Colonic mucosa (tissue), 4 donors: ENCODE measurements around the gene MTSS2. TPM values are rescaled to one million over a fixed set of nuclear protein-coding genes. Genes with fewer than 3 reads are reported as not detected.
A peak's percentile ranks its signal among the peaks of the same experiment; 100 is the strongest.

Source experiments
- DNase-seq: peaks from one replicate; pipeline ENCODE4 v3.0.0-alpha.2; 2020
- H3K27ac ChIP-seq: fragments of 200-600 bp; one replicate; pipeline ENCODE4 v1.8.0; 2021
- H3K27me3 ChIP-seq: fragments of 200-600 bp; one replicate; pipeline ENCODE4 v1.8.0; 2021
- H3K36me3 ChIP-seq: fragments of 200-600 bp; one replicate; pipeline ENCODE4 v1.8.0; 2021
- H3K4me1 ChIP-seq: fragments of 200-600 bp; one replicate; pipeline ENCODE4 v1.8.0; 2021; ENCODE audit warnings: mild to moderate bottlenecking
- H3K4me3 ChIP-seq: fragments of 200-600 bp; one replicate; pipeline ENCODE4 v1.8.0; 2021
- H3K9ac ChIP-seq, 2 donors: one replicate each; pipeline ENCODE4 v1.7.0; 2013; ENCODE audit warnings: control low read depth in 2 of 2, low read depth in 2 of 2, low read length in 2 of 2
- H3K9me3 ChIP-seq: fragments of 200-600 bp; one replicate; pipeline ENCODE4 v1.8.0; 2021
- intact Hi-C: fragments of 100-400 bp; cut with DNase I; formaldehyde crosslinking; loops from one replicate; pipeline ENCODE4 v1.14.1; 2022
- total RNA-seq, 2 donors: library from RNA; stranded (reverse); fragmentation: NEBNext Ultra II Directional in 1 of 2; extraction: Animal tissue kit (Norgen Biotek cat#: 25700) in 1 of 2; gene quantifications; one replicate each; pipeline ENCODE4 v1.2.1, GENCODE V29; 2021
- TF ChIP-seq, protein P1 (sequence below): fragments of 200-600 bp; IDR thresholded peaks from one replicate; pipeline ENCODE4 v1.8.0; 2022; ENCODE audit warnings: antibody characterized with exemption, mild to moderate bottlenecking
- donor health status: healthy.
- donor health status: DM: no; HTN: no; CAD: no.
- donor health status: DM: no; HTN: no; CAD: no.

MTSS2 gene
- total RNA-seq, 2 donors from 2014 or later: 15.5 to 25.3 TPM

DNA sequence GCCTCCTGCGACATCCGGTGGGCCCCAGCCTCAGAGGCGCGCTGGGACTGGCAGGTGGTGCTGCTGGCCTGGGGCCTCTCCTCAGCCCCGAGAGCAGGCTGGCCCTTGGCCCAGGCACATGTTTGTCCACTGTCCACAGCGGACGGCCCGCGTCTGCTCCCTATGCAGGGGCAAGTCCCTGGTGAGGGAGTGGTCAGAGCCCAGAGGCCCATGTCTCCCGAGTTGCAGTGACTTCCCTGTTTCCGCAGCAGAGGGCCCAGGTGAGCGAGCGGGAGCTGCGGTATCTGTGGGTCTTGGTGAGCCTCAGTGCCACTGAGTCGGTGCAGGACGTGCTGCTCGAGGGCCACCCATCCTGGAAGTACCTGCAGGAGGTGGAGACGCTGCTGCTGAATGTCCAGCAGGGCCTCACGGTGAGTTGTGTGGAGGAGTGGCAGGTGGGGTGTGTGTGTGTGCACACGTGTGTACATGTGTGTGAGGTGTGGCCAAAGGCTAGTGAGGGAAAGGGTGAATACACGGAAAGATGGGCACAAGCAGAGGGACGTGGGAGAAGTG lies 29.1 kb downstream of the MTSS2 start:
- Histone ChIP-seq H3K27me3 (no peaks in the 10 kb centered on the region), H3K27ac (no peak overlapping the region), H3K4me3 (no peak overlapping the region), H3K4me1 (peaks cover 3% of the 10 kb centered on the region), H3K9me3 (no peaks in the 10 kb centered on the region), H3K9ac (no peak overlapping the region), H3K36me3 (no peaks in the 10 kb centered on the region)
- TF ChIP-seq, protein P1, sequence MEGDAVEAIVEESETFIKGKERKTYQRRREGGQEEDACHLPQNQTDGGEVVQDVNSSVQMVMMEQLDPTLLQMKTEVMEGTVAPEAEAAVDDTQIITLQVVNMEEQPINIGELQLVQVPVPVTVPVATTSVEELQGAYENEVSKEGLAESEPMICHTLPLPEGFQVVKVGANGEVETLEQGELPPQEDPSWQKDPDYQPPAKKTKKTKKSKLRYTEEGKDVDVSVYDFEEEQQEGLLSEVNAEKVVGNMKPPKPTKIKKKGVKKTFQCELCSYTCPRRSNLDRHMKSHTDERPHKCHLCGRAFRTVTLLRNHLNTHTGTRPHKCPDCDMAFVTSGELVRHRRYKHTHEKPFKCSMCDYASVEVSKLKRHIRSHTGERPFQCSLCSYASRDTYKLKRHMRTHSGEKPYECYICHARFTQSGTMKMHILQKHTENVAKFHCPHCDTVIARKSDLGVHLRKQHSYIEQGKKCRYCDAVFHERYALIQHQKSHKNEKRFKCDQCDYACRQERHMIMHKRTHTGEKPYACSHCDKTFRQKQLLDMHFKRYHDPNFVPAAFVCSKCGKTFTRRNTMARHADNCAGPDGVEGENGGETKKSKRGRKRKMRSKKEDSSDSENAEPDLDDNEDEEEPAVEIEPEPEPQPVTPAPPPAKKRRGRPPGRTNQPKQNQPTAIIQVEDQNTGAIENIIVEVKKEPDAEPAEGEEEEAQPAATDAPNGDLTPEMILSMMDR: no peak
- intact Hi-C loops: no loop called here
- no peak for DNase-seq

DNA sequence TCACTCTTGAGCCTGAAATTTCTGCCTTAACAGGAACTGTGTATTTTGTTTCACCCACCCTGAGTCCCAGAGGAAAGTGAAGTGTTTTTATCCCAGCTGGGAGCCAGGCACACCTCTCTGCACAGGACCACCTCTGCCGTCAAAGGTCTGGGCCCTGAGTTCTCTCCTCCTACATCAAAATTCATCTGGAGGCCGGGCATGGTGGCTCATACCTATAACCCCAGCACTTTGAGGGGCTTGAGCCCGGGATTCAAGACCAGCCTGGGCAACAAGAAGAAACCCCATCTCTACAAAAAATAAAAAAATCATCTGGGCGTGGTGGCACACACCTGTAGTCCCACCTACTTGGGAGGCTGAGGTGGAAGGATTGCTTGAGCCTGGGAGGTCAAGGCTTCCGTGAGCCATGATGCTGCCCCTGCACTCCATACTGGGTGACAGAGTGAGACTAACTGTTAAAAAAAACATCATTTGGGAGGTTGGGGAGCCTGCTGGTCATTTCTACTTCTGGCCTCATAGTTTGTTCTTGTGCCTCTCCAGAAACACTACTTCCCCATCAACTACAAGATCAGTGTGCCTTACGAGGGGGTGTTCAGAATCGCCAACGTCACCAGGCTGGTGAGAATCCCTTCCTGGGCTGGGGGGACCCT lies 29.7 kb downstream of the MTSS2 start:
- no peak overlapping the region for H3K27ac ChIP-seq
- no peaks in the 10 kb centered on the region for H3K27me3 ChIP-seq
- DNase-seq: no peak
- no peak overlapping the region for H3K4me3 ChIP-seq
- TF ChIP-seq, protein P1: no peak
- no peak overlapping the region for H3K9ac ChIP-seq
- no peaks in the 10 kb centered on the region for H3K9me3 ChIP-seq
- H3K4me1 ChIP-seq: peaks cover 3% of the 10 kb centered on the region
- intact Hi-C loops: no loop called here
- H3K36me3 ChIP-seq: no peaks in the 10 kb centered on the region

DNA sequence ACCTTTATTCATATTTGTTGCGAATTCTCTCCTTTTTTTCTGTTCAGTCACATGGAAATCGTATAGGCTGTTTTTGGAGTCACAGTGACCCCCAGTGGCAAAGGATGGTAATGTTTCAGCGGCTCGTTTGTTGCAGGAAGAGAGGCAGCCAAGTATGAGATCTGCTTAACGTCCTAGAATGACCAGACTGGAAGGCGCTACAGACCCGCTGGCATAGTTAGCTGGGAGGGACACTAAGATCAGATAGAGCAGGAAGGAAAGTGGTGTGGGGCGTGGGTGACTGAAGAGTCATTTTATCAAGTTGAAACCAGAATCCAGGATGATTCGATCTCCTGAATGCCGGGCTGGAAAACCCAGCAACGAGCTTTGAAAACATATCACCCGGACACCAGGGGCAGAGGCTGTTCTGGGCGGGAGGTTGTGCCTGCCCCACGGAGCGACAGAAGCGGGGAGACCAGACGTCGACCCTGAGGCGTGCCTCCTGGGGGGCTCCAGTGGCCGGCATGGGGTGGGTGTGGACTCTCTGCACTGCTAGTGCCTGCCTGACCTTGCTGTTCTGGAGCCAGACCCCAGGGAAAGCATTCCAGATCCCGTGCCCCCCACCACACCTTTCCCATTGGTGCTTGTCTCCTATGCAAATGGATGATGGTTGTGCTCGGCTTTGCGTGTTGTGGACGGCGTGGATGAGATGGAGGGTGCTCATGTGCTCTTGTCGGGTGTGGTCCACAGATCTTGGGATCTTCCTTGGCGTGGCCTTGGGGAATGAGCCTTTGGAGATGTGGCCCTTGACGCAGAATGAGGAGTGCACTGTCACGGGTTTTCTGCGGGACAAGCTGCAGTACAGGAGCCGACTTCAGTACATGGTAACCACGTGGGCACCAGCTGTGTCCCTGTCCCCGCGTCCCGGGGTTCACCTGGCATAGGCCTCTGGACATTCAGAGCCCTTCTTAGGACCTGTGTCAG lies 31.8 kb downstream of the MTSS2 start:
- Histone ChIP-seq H3K4me1 (peaks cover 3% of the 10 kb centered on the region), H3K9me3 (no peaks in the 10 kb centered on the region), H3K4me3 (peak overlapping the region; percentile 25), H3K27ac (no peak overlapping the region), H3K9ac (peak overlapping the region in 1 of 2 donors; percentile 49), H3K27me3 (no peaks in the 10 kb centered on the region), H3K36me3 (no peaks in the 10 kb centered on the region)
- peak; percentile 91 for DNase-seq
- intact Hi-C loops: loop anchor here (5.0 kb wide), 2 partner anchors 77 to 122 kb away; no protein-coding TSS in a partner anchor
- TF ChIP-seq, protein P1: peak; percentile 86

DNA sequence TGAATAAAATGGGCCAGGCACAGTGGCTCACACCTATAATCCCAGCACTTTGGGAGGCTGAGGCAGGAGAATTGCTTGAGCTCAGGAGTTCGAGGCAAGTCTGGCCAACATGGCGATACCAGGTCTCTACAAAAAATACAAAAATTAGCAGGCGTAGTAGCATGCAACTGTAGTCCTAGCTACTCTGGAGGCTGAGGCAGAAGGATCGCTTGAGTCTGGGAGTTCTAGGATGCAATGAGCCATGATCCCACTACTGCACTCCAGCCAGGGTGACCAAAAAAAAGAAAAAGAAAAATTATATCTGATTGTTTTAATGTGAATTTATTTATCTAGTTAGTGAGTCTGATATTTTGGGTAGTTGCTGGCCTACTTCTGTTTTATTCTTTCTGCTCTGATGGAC lies 32.4 kb downstream of the MTSS2 start:
- no peaks in the 10 kb centered on the region for H3K27me3 ChIP-seq
- H3K27ac ChIP-seq: no peak overlapping the region
- no peaks in the 10 kb centered on the region for H3K36me3 ChIP-seq
- no peak overlapping the region for H3K9ac ChIP-seq
- TF ChIP-seq, protein P1: no peak
- H3K4me3 ChIP-seq: no peak overlapping the region
- no peak for DNase-seq
- peaks cover 3% of the 10 kb centered on the region for H3K4me1 ChIP-seq
- no peaks in the 10 kb centered on the region for H3K9me3 ChIP-seq
- intact Hi-C loops: loop anchor here (5.0 kb wide), 2 partner anchors 76 to 121 kb away; no protein-coding TSS in a partner anchor

DNA sequence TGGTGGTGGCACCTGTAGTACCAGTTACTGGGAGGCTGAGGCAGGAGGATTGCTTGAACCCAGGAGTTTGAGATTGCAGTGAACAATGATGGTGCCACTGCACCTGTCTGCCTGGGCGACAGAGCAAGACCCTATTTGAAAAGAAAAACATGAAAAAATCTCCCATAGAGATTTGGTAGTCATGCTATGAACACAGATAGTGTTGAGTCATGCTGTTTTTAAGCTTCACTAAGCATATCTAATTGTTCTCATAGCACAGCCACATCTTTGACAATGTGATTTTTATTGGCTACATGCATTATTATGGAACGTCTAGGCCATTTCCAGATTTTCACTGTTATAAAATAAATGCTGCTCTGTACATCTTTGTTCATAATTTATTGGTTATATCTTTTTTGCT lies 33.5 kb downstream of the MTSS2 start:
- TF ChIP-seq, protein P1: no peak
- no peak overlapping the region for H3K9ac ChIP-seq
- H3K27me3 ChIP-seq: no peaks in the 10 kb centered on the region
- DNase-seq: no peak
- H3K27ac ChIP-seq: no peak overlapping the region
- no peaks in the 10 kb centered on the region for H3K9me3 ChIP-seq
- no peaks in the 10 kb centered on the region for H3K36me3 ChIP-seq
- intact Hi-C loops: loop anchor here (5.0 kb wide), 2 partner anchors 75 to 120 kb away; no protein-coding TSS in a partner anchor
- peaks cover 3% of the 10 kb centered on the region for H3K4me1 ChIP-seq
- no peak overlapping the region for H3K4me3 ChIP-seq
